ENCODE measurements around the gene TRAF3IP1.

DNA sequence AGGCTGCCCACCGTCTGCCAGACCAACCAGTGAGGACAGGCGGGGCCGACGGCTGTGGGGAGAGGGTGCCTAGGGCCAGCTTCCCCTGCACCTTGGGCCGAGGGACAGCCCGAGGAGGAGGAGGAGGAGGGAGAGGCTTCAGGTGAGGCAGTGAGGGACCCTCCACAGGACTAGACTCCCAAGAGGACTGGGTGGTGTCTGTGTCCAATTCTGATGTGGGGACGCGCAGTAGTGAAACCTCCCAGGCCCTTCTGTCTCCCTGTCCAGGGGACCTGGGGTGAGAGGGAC is 86.6 kb downstream of the TRAF3IP1 start:
- TF ChIP-seq, protein P1, sequence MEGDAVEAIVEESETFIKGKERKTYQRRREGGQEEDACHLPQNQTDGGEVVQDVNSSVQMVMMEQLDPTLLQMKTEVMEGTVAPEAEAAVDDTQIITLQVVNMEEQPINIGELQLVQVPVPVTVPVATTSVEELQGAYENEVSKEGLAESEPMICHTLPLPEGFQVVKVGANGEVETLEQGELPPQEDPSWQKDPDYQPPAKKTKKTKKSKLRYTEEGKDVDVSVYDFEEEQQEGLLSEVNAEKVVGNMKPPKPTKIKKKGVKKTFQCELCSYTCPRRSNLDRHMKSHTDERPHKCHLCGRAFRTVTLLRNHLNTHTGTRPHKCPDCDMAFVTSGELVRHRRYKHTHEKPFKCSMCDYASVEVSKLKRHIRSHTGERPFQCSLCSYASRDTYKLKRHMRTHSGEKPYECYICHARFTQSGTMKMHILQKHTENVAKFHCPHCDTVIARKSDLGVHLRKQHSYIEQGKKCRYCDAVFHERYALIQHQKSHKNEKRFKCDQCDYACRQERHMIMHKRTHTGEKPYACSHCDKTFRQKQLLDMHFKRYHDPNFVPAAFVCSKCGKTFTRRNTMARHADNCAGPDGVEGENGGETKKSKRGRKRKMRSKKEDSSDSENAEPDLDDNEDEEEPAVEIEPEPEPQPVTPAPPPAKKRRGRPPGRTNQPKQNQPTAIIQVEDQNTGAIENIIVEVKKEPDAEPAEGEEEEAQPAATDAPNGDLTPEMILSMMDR (IDR thresholded peaks at IDR 0.05), result no peak
- TF ChIP-seq EZH2 (IDR thresholded peaks at IDR 0.05; ENCODE audit: borderline replicate concordance, insufficient read depth, low read depth, low read length, poor library complexity, severe bottlenecking), result no peak

Data from B cell (primary cell).